HEK293 (cell line): Measurements from ENCODE around the gene RPS6KA1.

Experiments used
- CTCF ChIA-PET: fragments of 350-600 bp; formaldehyde crosslinking; extraction: SDS; loops from one replicate; lab custom pipeline; 2021; ENCODE audit warnings: antibody characterized with exemption; lab: Yijun Ruan, JAX
- POLR2A ChIA-PET: fragments of 300-600 bp; formaldehyde crosslinking; extraction: SDS; loops from one replicate; lab custom pipeline; 2020; ENCODE audit warnings: antibody characterized with exemption, inconsistent platforms; lab: Yijun Ruan, JAX
- H3K27ac ChIP-seq: fragments of 200-500 bp; sonication (Bioruptor generic); 2 replicates; pipeline ENCODE4 v1.5.1; 2014; ENCODE audit warnings: low read depth, low read length, control low read depth, inconsistent platforms; ENCODE audit errors: extremely low read depth
- H3K36me3 ChIP-seq, 2 experiments: fragments of 200-500 bp in 1 of 2; sonication (Bioruptor generic) in 1 of 2; 1 replicate in 1 of 2; 2 replicates in 1 of 2; pipeline ENCODE4 v1.5.1; 2014 to 2017; ENCODE audit warnings: inconsistent platforms in 2 of 2, low read length in 2 of 2; ENCODE audit not compliant: control insufficient read depth in 2 of 2, insufficient read depth in 1 of 2
- H3K4me1 ChIP-seq: fragments of 200-500 bp; sonication (Bioruptor generic); 2 replicates; pipeline ENCODE4 v1.5.1; 2014; ENCODE audit warnings: mild to moderate bottlenecking, low read length, inconsistent platforms; ENCODE audit not compliant: control insufficient read depth, insufficient read depth
- H3K4me3 ChIP-seq: 2 replicates; pipeline ENCODE4 v1.5.1; 2011; ENCODE audit warnings: low read depth, mild to moderate bottlenecking, control low read depth, low read length, moderate library complexity
- H3K9me3 ChIP-seq: fragments of 200-500 bp; sonication (Bioruptor generic); 2 replicates; pipeline ENCODE4 v1.5.1; 2014; ENCODE audit warnings: low read depth, low read length, inconsistent platforms; ENCODE audit not compliant: control insufficient read depth, insufficient read depth
- EGR2 ChIP-seq: fragments of 450-650 bp; formaldehyde crosslinking; IDR thresholded peaks from 2 replicates; pipeline ENCODE4 v1.5.1; 2016; ENCODE audit warnings: low read depth, missing biosample characterization, missing genetic modification characterization
- GLI4 ChIP-seq: fragments of 450-650 bp; formaldehyde crosslinking; IDR thresholded peaks from 2 replicates; pipeline ENCODE4 v1.5.1; 2016; ENCODE audit warnings: missing biosample characterization, missing genetic modification characterization
- KLF1 ChIP-seq: fragments of 450-650 bp; formaldehyde crosslinking; IDR thresholded peaks from 2 replicates; pipeline ENCODE4 v1.5.1; 2016; ENCODE audit warnings: missing biosample characterization, missing genetic modification characterization
- KLF7 ChIP-seq: fragments of 450-650 bp; formaldehyde crosslinking; IDR thresholded peaks from 2 replicates; pipeline ENCODE4 v1.5.1; 2016; ENCODE audit warnings: missing biosample characterization, missing genetic modification characterization, borderline replicate concordance
- REPIN1 ChIP-seq: fragments of 450-650 bp; formaldehyde crosslinking; IDR thresholded peaks from 2 replicates; pipeline ENCODE4 v1.5.1; 2017; ENCODE audit warnings: missing biosample characterization, missing genetic modification characterization, low read depth
- WT1 ChIP-seq: fragments of 450-650 bp; formaldehyde crosslinking; IDR thresholded peaks from 2 replicates; pipeline ENCODE4 v1.5.1; 2016; ENCODE audit warnings: missing biosample characterization, missing genetic modification characterization
- YY1 ChIP-seq: fragments of 450-650 bp; formaldehyde crosslinking; IDR thresholded peaks from 2 replicates; pipeline ENCODE4 v1.5.1; 2018; ENCODE audit warnings: missing biosample characterization, missing genetic modification characterization
- ZFHX2 ChIP-seq: fragments of 450-650 bp; formaldehyde crosslinking; conservative IDR thresholded peaks from 2 replicates; pipeline ENCODE4 v1.5.1; 2016; ENCODE audit warnings: missing biosample characterization, missing genetic modification characterization
- ZFP37 ChIP-seq: fragments of 450-650 bp; formaldehyde crosslinking; IDR thresholded peaks from 2 replicates; pipeline ENCODE4 v1.5.1; 2016; ENCODE audit warnings: missing biosample characterization, missing genetic modification characterization
- ZNF10 ChIP-seq: fragments of 450-650 bp; formaldehyde crosslinking; IDR thresholded peaks from 2 replicates; pipeline ENCODE4 v1.5.1; 2017; ENCODE audit warnings: missing biosample characterization, missing genetic modification characterization
- ZNF174 ChIP-seq: fragments of 450-650 bp; formaldehyde crosslinking; IDR thresholded peaks from 2 replicates; pipeline ENCODE4 v1.5.0; 2017; ENCODE audit warnings: missing biosample characterization, mild to moderate bottlenecking, missing genetic modification characterization
- ZNF214 ChIP-seq: fragments of 450-650 bp; formaldehyde crosslinking; IDR thresholded peaks from 2 replicates; pipeline ENCODE4 v1.5.1; 2017; ENCODE audit warnings: missing biosample characterization, mild to moderate bottlenecking, missing genetic modification characterization, borderline replicate concordance
- ZNF23 ChIP-seq: fragments of 450-650 bp; formaldehyde crosslinking; IDR thresholded peaks from 2 replicates; pipeline ENCODE4 v1.5.1; 2016; ENCODE audit warnings: missing biosample characterization, missing genetic modification characterization, borderline replicate concordance
- ZNF548 ChIP-seq: fragments of 450-650 bp; formaldehyde crosslinking; IDR thresholded peaks from 2 replicates; pipeline ENCODE4 v1.5.1; 2016; ENCODE audit warnings: missing biosample characterization, missing genetic modification characterization
- ZNF629 ChIP-seq: fragments of 450-650 bp; formaldehyde crosslinking; IDR thresholded peaks from 2 replicates; pipeline ENCODE4 v1.5.1; 2017; ENCODE audit warnings: missing biosample characterization, missing genetic modification characterization
- ZNF658 ChIP-seq: fragments of 450-650 bp; formaldehyde crosslinking; IDR thresholded peaks from 2 replicates; pipeline ENCODE4; 2016; ENCODE audit warnings: missing biosample characterization, missing genetic modification characterization
- ZNF677 ChIP-seq: fragments of 450-650 bp; IDR thresholded peaks from 2 replicates; pipeline ENCODE4 v1.5.0; 2018; ENCODE audit warnings: missing biosample characterization, mild to moderate bottlenecking, missing genetic modification characterization, moderate library complexity
- TF ChIP-seq, protein P1 (sequence below): fragments of 450-650 bp; formaldehyde crosslinking; IDR thresholded peaks from 2 replicates; pipeline ENCODE4 v1.5.1; 2016; ENCODE audit warnings: missing biosample characterization, missing genetic modification characterization, low read depth
- TF ChIP-seq, protein P2 (sequence below): fragments of 450-650 bp; formaldehyde crosslinking; IDR thresholded peaks from 2 replicates; pipeline ENCODE4 v1.5.1; 2016; ENCODE audit warnings: missing biosample characterization, missing genetic modification characterization, borderline replicate concordance
- TF ChIP-seq, protein P3 (sequence below): fragments of 450-650 bp; formaldehyde crosslinking; conservative IDR thresholded peaks from 2 replicates; pipeline ENCODE4 v1.5.1; 2016; ENCODE audit warnings: low read depth, missing biosample characterization, missing genetic modification characterization
- TF ChIP-seq, protein P4 (sequence below): fragments of 450-650 bp; formaldehyde crosslinking; IDR thresholded peaks from 2 replicates; pipeline ENCODE4 v1.5.1; 2016; ENCODE audit warnings: missing biosample characterization, missing genetic modification characterization

RPS6KA1 gene

GRCh38 chr1:26553942-26554682, 24.6 kb downstream of the RPS6KA1 start:
- H3K4me3 ChIP-seq: no peak overlapping the region
- POLR2A ChIA-PET: no interaction called here
- no peak overlapping the region for H3K27ac ChIP-seq

DNA sequence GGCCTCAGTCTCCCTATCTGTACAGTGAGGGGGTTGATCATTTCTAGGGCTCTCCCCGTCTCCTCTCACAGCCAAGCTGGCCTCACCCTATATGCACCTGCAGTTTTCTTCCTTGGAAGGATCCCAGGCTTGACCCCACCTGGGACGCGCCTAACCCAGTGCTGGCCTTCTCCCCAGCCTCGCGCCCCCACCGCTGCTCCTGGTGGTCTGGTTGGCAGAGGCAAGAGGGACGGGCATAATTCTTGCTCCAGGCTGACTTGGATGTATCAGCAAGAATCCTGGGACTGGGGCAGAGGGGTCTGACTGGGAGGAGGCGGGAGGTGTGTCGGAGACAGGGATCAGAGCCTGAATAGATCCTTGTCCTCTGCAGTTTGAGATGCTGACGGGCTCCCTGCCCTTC, 25.2 kb downstream of the RPS6KA1 start:
- CTCF ChIA-PET: interaction anchor here (2.4 kb wide), 1 partner anchor 16 kb away, joined by 12 read pairs; no protein-coding TSS in a partner anchor
- Histone ChIP-seq H3K27ac (no peak overlapping the region), H3K4me1 (no peaks in the 10 kb centered on the region), H3K9me3 (no peaks in the 10 kb centered on the region), H3K4me3 (no peak overlapping the region), H3K36me3 (peaks cover 0 to 74% of the 10 kb centered on the region in 2 experiments; a peak in 1 of 3 replicates)
- POLR2A ChIA-PET: no interaction called here
- TF ChIP-seq ZNF658 (tag by site-specific recombination) (no peak), ZNF23 (tag by site-specific recombination) (no peak), ZNF10 (tag by site-specific recombination) (no peak), ZNF174 (no peak), ZNF629 (tag by site-specific recombination) (no peak), GLI4 (tag by site-specific recombination) (no peak), WT1 (tag by site-specific recombination) (no peak), KLF7 (tag by site-specific recombination) (no peak), ZNF677 (tag by site-specific recombination) (no peak)
- TF ChIP-seq, protein P1, sequence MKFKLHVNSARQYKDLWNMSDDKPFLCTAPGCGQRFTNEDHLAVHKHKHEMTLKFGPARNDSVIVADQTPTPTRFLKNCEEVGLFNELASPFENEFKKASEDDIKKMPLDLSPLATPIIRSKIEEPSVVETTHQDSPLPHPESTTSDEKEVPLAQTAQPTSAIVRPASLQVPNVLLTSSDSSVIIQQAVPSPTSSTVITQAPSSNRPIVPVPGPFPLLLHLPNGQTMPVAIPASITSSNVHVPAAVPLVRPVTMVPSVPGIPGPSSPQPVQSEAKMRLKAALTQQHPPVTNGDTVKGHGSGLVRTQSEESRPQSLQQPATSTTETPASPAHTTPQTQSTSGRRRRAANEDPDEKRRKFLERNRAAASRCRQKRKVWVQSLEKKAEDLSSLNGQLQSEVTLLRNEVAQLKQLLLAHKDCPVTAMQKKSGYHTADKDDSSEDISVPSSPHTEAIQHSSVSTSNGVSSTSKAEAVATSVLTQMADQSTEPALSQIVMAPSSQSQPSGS (tag by site-specific recombination): no peak
- TF ChIP-seq, protein P2, sequence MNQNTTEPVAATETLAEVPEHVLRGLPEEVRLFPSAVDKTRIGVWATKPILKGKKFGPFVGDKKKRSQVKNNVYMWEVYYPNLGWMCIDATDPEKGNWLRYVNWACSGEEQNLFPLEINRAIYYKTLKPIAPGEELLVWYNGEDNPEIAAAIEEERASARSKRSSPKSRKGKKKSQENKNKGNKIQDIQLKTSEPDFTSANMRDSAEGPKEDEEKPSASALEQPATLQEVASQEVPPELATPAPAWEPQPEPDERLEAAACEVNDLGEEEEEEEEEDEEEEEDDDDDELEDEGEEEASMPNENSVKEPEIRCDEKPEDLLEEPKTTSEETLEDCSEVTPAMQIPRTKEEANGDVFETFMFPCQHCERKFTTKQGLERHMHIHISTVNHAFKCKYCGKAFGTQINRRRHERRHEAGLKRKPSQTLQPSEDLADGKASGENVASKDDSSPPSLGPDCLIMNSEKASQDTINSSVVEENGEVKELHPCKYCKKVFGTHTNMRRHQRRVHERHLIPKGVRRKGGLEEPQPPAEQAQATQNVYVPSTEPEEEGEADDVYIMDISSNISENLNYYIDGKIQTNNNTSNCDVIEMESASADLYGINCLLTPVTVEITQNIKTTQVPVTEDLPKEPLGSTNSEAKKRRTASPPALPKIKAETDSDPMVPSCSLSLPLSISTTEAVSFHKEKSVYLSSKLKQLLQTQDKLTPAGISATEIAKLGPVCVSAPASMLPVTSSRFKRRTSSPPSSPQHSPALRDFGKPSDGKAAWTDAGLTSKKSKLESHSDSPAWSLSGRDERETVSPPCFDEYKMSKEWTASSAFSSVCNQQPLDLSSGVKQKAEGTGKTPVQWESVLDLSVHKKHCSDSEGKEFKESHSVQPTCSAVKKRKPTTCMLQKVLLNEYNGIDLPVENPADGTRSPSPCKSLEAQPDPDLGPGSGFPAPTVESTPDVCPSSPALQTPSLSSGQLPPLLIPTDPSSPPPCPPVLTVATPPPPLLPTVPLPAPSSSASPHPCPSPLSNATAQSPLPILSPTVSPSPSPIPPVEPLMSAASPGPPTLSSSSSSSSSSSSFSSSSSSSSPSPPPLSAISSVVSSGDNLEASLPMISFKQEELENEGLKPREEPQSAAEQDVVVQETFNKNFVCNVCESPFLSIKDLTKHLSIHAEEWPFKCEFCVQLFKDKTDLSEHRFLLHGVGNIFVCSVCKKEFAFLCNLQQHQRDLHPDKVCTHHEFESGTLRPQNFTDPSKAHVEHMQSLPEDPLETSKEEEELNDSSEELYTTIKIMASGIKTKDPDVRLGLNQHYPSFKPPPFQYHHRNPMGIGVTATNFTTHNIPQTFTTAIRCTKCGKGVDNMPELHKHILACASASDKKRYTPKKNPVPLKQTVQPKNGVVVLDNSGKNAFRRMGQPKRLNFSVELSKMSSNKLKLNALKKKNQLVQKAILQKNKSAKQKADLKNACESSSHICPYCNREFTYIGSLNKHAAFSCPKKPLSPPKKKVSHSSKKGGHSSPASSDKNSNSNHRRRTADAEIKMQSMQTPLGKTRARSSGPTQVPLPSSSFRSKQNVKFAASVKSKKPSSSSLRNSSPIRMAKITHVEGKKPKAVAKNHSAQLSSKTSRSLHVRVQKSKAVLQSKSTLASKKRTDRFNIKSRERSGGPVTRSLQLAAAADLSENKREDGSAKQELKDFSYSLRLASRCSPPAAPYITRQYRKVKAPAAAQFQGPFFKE (tag by site-specific recombination): no peak
- TF ChIP-seq, protein P3, sequence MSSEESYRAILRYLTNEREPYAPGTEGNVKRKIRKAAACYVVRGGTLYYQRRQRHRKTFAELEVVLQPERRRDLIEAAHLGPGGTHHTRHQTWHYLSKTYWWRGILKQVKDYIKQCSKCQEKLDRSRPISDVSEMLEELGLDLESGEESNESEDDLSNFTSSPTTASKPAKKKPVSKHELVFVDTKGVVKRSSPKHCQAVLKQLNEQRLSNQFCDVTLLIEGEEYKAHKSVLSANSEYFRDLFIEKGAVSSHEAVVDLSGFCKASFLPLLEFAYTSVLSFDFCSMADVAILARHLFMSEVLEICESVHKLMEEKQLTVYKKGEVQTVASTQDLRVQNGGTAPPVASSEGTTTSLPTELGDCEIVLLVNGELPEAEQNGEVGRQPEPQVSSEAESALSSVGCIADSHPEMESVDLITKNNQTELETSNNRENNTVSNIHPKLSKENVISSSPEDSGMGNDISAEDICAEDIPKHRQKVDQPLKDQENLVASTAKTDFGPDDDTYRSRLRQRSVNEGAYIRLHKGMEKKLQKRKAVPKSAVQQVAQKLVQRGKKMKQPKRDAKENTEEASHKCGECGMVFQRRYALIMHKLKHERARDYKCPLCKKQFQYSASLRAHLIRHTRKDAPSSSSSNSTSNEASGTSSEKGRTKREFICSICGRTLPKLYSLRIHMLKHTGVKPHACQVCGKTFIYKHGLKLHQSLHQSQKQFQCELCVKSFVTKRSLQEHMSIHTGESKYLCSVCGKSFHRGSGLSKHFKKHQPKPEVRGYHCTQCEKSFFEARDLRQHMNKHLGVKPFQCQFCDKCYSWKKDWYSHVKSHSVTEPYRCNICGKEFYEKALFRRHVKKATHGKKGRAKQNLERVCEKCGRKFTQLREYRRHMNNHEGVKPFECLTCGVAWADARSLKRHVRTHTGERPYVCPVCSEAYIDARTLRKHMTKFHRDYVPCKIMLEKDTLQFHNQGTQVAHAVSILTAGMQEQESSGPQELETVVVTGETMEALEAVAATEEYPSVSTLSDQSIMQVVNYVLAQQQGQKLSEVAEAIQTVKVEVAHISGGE (tag by site-specific recombination): no peak

More at GRCh38 chr1:26553942-26554682, 24.6 kb downstream of the RPS6KA1 start:
- CTCF ChIA-PET: interaction anchor here (2.4 kb wide), 1 partner anchor 16 kb away, joined by 12 read pairs; no protein-coding TSS in a partner anchor
- no peaks in the 10 kb centered on the region for H3K4me1 ChIP-seq
- TF ChIP-seq, protein P4, sequence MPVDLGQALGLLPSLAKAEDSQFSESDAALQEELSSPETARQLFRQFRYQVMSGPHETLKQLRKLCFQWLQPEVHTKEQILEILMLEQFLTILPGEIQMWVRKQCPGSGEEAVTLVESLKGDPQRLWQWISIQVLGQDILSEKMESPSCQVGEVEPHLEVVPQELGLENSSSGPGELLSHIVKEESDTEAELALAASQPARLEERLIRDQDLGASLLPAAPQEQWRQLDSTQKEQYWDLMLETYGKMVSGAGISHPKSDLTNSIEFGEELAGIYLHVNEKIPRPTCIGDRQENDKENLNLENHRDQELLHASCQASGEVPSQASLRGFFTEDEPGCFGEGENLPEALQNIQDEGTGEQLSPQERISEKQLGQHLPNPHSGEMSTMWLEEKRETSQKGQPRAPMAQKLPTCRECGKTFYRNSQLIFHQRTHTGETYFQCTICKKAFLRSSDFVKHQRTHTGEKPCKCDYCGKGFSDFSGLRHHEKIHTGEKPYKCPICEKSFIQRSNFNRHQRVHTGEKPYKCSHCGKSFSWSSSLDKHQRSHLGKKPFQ (tag by site-specific recombination): no peak
- TF ChIP-seq ZNF548 (tag by site-specific recombination) (no peak), YY1 (tag by site-specific recombination) (no peak), KLF1 (tag by site-specific recombination) (peak; percentile 87), EGR2 (peak; percentile 71), REPIN1 (tag by site-specific recombination) (no peak), ZFP37 (tag by site-specific recombination) (no peak), ZFHX2 (peak; percentile 59), ZNF214 (tag by site-specific recombination) (no peak)
- TF ChIP-seq, all 188 proteins: peak for 3
- no peaks in the 10 kb centered on the region for H3K9me3 ChIP-seq
- peaks cover 0 to 70% of the 10 kb centered on the region in 2 experiments; a peak in 1 of 3 replicates for H3K36me3 ChIP-seq
